Pons (tissue), 1 donor: ENCODE data around the gene ZSWIM6.
"Not testable (repeated sequence)": the region's sequence is repeated elsewhere in the genome, so short reads cannot be mapped to it uniquely, and the experiment has no call there.

Experiments used
- DNase-seq: peaks from one replicate; pipeline ENCODE4 v3.0.0-alpha.2; 2016; ENCODE audit warnings: low spot score

Gene ZSWIM6

DNA sequence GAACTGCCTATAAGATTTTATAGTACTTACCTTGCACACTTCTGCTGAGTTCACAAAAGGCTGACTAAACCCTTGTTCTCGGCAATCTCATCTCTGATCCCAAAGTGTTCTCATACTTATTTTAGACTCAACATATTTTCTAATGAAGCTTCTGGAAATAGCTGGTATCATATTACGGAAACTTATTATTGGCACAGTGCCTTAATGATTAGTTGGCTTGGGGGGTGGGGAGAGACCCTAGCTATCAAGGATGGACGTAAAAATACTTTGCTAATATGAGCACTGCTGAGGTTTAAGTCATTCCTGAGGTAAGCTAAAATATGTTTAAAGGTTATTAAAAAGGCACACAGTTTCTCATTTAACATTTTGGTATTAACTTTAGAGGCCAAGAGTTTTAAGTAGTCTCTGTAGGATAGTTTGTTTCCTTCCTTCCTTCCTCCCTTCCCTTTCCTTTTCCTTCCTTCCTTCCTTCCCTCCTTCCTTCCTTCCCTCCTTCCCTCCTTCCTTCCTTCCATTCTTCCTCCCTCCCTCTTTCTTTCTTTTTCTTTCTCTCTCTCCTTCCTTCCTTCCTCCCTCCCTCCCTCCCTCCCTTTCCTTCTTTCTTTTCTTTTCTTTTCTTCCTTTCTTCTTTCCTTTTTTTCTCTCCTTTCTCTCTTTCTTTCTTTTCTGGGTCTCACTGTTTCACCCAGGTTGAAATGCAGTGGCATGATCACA lies 31.5 kb downstream of the ZSWIM6 start:
- no peak for DNase-seq

DNA sequence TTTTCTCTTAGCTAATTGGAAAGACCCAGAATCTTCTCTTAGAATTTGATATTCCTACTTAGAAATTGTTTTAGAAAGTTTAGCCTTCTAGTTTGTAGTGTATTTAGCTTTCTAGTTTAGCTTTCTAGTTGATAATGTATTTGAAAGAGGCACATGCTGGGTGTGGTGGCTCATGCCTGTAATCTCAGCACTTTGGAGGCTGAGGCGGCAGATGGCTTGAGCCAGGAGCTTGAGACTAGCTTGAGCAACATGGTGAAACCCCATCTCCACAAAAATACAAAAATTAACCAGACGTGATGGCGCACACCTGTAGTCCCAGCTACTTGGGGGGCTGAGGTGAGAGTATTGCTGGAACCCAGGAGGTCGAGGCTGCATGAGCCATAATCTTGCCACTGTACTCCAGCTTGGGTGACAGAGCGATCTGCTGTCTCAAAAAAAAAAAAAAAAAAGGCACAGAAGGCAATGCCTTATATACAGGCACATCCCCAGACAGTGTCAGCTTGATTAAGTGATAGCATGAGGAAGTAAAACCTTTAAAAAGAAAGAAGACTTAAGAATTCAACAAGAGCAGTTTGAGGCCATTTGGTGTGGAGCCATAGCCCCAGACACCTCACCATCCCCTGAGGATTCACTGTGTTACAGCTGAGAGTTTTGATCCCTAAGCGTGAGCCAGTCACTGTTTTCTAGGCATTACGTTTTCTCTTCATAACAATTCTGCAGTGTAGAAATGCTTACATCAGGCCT lies 34.6 kb downstream of the ZSWIM6 start:
- no peak for DNase-seq

DNA sequence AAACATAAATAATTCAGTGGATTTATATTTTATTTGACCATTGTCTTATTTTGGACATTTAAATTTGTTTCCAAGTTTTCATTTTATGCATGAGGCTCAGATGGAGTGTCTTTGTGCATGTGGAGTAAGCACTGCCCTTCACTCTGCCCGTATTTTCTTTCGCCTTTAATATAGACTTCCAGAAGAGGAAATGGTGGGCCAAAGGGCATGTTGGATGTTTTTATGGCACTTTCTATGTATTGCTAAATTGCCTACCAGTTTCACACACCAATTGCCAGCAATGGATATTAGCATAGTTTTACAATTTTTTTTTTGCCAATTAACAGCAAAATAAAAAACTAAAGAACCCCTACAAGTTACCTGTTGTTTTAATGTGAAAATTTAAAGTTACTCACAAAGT lies 38.4 kb downstream of the ZSWIM6 start:
- DNase-seq, result no peak

DNA sequence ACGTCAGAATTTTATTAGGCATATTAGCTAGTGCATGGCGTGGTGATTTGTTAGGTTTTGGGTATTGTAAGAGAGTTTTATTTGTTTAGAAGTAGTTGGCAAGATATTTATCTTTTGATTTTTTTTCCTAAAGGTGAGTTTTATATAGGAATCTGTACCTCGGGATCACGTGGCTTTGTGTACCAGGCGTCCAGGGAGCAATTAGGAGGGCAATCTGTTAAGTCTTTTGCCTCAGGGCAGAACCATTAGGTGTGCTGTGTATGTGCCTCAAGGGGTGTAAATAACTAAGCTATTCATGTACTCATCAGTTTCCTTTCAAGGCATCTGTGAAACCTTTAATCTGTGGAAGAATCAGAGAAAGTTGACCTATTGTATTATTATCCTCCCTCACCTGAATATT lies 39.4 kb downstream of the ZSWIM6 start:
- no peak for DNase-seq

DNA sequence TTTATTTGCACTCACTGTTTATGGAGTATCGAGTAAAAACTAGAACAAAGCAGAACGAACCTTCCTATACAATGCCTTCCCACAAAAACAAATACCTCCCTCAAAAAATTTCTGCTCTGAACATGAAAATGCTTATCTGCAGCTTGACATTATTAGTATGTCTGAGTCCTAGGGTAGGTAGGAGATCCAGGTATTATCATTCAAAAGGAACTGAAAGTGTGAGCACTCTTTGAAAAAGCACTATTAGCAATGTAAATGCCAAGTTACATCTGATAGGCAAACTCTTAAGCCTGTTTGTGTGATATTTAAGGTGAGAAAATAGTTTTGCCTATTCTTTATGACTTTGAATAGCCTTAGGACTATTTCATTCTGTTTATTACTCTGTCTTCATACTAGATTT lies 47.6 kb downstream of the ZSWIM6 start:
- DNase-seq, result no peak

DNA sequence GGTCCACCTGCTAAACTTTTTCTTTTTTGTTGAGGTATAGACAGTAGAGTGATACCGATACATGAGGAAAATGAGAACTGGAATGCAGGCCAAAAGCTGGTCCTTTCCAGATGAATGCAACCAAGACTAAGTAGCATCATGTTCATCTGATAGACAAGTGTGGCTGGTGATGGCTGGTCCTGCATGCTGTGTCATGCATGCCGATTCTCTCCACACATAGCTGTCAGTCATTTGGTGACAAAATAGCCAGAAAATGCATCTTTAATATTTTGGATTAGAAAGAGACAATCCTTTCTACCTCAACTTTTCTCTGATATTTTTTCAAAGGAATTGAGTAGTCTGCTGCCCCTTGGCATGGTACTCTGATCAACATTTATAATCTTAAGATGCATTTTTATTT lies 49.9 kb downstream of the ZSWIM6 start:
- no peak for DNase-seq

DNA sequence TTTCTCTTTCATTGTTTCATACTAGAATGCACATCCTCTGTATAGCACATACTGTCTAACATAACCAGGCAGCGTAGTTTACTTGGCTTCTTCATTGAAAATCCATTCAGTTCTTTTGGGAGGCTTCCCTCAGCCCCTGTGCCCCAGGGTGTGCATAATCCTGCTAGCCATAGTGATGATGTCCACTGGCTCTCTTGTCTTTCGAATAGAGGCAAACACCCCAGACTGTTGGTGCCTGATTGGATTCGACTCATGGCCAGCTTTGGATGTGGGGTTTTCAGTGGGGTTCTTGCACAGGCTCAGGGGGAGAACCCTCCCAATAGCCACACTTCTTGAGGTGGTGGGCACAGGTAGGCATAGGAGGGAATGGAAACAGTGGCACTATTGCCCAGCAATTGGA lies 53.6 kb downstream of the ZSWIM6 start:
- no peak for DNase-seq

DNA sequence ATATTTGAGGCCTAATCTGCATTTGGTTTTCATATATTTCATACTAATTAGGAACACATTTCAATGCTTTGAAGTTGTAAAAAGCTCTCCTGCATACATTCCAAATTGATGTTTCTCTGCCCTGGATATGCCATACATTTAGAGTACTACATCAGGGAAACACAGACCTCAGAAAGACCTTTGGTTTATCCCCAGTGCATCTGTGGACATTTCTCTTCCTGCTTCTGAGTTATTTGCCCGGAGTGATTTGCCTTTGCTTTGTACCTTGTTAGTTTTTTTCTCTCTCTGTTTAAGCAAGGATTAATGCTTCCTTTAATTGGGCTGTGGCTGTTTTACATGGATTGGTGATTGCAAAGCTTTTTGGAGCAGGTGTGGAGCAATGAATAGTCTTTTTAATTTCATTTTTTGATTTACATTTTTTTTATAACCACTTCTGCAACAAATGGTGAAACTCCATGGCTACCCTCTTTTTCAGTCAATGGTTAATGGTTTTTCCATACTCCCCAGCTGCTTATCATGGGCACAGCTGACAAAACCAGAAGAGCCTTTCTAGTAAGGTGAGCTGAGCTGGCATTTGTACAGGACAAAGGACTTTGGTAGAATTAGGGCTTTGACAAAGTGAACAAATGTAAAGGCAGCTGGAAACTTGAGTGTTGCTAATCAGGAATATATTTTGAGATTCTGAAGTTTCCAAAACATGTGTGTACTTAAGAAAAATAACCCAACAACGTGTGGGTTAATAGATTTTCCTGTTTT lies 54.2 kb downstream of the ZSWIM6 start:
- DNase-seq, result no peak

DNA sequence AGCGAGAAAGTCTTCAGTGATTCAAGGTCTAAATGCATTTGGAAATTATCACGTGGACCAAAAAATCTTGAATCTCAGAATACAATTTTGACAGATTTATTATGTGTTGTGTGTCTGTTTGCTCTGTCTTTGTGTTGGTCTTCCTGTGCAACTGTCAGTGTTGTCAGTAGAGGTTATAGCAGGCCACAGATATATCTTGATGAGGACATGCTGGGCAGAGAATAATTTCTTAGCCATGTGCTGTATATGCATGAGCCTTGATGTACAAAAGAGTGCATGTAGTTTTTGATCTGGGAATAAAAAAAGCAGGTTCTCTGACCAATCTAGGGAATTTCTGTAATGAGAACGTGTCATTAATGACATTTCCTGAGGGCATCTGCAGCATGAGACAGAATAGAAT lies 57.6 kb downstream of the ZSWIM6 start:
- DNase-seq, result no peak

DNA sequence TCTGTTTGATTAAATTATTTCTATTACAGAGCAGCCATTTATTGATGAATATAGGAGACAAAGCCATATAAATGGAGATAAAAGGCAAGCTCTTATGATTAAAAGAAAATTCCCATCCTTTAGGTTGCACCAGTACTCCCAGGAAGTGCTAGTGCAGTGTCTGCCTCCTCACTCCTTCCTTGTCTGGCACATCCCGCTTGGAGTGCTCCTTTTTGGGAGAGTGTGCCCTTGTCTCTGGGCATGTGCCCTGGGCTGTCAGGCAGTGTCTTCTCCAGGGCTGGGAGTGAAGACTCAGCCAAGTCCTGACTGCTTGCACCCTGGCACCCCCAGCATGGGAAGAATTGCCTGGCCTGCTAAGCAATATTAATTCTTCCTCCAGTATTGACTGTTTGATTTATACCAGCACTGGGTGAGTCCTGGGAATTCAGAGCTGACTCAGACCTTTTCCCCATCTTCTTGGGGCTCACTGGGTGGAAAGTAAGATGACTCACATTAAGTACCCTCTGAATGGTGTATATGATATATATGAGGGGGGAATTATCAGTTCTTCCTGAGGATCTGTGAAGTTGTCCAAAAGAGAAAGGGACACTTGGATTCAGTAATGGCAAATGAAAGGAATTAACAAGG lies 62.1 kb downstream of the ZSWIM6 start:
- DNase-seq, result no peak

DNA sequence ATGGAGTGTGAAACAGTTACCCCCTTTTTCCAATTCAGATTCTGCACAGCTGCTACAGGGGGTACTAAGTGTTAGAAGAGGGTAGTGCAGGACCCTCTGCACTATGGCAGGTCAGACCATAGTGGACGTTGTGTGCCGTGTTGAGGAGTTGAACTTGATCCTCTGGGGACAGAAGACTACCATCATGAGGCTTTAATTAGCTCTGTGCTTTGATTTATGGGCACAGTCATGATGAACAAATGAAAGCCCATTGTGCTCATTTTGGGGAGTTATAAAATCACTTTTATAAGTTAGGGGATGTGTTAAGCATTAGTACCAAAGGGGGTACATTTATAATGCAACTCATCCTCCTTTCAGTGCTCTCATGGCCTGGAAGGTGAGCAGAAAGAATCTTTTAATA lies 62.7 kb downstream of the ZSWIM6 start:
- DNase-seq, result no peak

DNA sequence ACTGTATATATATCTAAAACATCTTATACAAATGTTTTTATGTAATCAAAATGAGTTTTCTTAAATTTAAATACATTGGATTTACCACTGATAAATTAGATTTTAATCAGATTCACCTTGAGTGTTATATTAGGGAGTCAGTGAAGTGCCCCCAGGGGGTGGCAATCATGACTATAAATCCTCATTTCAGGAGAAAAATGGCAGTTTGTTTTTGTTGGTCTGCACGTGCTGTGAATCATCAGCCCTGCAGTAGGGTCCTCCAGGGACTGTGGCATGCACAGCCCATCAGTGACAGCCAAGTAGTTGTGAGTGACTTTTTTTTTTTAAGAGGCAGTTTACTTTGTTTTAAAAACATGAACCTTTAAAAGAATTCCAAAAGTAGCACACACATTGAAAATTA lies 65.2 kb downstream of the ZSWIM6 start:
- no peak for DNase-seq

DNA sequence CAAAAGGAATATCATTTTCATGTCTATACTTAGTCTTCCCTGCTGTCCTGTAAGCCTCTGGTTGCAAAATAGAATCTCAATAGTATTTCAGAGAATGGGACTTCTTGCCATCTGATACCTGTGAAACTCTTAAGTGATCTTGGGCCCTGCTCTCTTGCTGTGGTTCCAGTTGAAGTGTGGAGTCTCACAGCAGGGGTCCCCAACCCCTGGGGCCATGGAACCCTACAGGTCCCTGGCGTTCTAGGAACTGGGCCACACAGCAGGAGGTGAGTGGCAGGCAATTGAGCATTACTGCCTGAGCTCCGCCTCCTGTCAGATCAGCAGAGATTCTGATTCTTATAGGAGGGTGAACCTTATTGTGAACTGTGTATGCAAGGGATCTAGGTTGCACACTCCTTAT lies 65.9 kb downstream of the ZSWIM6 start:
- DNase-seq, result no peak

DNA sequence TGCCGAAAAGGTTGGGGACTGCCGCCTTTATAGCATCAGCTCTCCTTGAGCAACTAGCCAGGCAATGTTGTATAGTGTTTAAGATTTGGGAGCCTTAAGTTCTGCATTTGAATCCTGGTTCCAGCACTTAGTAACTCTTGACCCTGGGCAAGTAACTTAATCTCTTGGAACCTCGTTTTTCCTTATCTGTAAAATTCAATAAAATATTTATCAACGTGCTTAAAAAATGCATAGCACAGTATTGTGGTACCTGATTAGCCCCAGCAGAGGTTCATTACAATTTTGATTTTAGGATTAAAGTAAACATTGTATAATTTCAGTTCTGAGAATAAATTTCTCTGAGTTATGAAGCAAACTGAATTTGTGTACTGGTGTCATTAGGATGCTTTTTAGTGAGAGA lies 66.4 kb downstream of the ZSWIM6 start:
- DNase-seq, result no peak

DNA sequence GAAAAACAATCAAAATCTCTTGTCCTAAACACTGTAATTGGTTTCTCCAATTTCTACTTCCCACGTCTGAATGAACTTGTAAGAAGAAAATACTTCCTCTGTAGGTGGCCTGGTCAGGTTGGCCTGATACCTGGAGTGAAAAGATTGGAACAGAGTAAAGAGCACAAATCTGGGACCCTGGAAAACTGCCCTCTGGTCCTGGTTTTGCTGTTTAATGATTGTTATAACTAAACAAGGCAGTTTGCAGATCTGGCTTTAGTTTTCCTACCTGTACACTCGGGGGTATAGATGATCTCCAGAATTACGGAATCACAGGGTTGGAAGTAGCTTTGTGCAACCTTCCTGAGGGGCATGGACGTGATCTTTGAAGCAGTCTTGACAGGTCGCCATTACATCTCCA lies 67.6 kb downstream of the ZSWIM6 start:
- no peak for DNase-seq

DNA sequence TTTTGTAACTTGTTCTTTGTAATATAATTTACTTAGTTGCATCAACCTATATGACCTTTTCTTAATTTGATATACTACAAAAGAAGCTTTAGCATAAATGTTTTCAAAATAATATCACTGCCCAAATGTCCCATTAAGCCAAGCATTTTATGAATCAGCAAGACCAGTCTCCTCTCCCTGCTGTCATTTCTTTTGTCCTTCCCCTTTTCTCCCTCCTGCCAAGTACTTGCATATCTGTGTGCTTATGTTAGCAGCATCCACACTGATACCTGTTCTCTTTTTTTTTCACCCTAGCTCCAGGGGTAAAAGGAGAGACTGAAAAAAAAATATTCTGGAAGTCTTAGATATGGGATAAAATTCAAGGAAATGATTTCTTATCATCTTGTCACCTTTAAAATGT lies 69.7 kb downstream of the ZSWIM6 start:
- peak; percentile 52 for DNase-seq

DNA sequence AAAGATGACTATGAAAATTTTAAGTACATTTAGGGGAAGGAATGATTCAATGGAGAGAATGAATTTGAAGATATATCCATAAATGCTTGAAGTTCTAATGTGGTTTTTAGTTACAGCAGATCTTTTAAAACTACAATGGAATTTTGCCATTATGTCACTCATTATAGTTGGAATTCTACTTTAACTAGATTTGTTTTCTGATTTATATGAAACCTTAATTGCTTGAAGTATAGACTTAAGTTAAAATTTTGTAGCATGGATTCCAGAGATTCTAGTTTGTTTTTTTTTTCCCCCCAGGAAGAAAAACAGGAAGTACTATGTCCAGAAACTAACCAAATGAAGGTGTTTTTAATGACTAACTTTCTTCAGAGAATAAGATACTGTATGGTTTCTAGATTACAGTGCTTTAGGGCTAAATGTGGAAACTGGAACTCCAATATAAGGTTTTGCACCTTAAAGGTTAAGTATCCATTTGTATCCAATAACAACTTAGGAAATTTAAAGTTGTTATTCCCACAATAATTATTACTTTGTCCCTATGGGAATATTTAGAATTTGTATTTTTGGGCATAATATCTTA lies 70.3 kb downstream of the ZSWIM6 start:
- no peak for DNase-seq

DNA sequence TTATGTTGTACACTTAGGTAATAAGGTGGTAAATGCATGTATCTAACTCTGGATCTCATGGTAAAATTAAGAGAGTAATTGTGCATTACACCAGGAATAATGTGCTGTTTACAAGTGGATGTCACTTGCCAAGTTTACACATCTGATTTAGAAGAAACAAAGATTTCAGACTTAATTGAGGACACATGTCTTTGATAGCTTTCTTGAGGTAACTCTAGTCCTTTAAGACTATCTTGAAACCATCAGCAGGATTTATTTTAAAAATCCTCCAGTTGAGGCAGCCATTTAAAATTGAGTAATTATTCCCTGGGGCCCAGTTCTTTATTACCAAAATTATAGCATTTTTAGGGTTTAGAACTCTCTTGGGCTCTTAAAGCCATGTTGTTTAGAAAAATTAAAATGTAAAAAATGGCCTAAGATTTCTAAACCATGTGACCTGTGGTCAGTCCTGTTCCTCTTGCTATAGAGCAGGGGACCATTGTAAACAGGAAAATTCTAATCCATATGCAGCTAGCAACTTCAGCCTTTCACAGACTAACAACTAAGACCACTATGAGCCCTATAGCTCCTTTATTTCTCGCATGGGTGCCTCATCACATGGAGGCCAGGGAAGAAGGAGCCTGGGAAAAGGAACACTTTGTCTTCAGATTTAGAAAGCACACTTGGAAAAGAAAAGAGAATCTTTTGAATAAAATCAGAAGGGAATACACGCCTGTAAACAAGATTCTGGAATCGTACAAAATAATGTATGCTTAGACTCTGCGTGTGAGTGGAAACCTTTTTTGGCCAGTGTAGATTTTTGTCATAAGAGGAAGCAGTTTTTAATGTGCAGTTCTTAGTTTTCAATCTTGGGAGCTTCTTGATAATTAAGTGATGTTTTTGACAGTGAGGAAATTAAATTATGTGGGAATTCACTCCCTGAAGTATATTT lies 71.2 kb downstream of the ZSWIM6 start:
- no peak for DNase-seq

DNA sequence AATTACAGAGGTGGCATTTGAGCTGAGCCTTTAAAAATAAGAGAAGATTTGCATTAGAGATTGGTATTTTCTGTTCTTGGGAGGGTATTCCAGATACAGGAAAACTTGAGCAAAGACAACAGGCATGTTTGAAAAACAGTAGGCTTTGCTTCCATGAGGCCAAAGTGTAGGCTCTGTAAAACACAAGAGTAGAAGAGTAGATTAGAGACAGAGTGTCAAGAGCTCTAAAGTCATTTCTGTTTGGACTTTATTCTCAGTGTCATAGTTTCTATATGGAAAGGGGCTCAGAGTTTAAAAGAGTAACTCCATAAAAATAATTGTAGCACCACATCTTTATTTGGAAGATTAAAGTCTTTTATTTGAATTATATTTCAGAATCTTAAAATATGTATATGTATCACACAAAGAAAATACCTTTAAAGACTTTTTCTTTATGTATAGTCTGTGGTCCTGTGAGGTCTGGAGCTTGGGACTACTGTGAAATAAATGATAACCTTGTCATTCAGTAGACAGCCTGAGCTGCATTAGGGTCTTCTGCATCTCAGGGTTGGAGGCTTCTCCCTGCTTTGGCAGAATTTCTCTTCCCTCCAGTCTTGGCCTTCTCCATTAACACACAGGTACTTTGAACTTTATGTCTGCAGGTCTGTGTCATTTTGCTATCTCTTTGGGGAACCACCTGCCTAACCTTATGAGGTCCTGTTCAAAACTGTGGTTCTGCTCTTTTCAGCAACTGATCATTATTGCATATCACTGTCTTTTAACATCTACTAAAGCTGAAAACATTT lies 73.6 kb downstream of the ZSWIM6 start:
- DNase-seq, result no peak

DNA sequence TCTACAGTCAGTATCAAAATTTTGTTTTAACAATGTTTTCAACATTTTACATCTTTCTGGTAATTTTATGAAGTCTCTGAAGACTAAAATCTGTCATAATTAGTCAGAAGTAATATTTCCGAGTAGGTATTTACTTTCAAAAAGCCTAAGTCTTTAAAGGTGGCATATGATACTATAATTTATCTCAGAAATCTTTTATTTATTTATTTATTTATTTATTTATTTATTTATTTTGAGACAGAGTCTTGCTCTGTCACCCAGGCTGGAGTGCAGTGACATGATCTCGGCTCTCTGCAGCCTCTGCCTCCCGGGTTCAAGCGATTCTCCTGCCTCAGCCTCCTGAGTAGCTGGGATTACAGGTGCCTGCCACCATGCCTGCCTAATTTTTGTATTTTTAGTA lies 74.4 kb downstream of the ZSWIM6 start:
- DNase-seq, result not testable (repeated sequence)
